CD4-positive, alpha-beta T cell treated with Interleukin-4 for 4 hours (primary cell): Measurements from ENCODE around the gene NPAS3.

Source experiments
- DNase-seq: peaks from one replicate; pipeline ENCODE4 v3.0.0-alpha.2; 2020

NPAS3 gene

GRCh38 chr14:33343016-33343415 is 404.3 kb downstream of the NPAS3 start:
- no peak for DNase-seq

GRCh38 chr14:33347796-33348195 is 409.1 kb downstream of the NPAS3 start:
- no peak for DNase-seq

GRCh38 chr14:33348510-33348909 is 409.8 kb downstream of the NPAS3 start:
- DNase-seq = no peak

GRCh38 chr14:33349871-33350270 is 411.2 kb downstream of the NPAS3 start:
- no peak for DNase-seq

- DNase-seq = no peak
Observed at GRCh38 chr14:33350366-33350990, 411.8 kb downstream of the NPAS3 start.

- DNase-seq = no peak
Observed at GRCh38 chr14:33352821-33353220, 414.1 kb downstream of the NPAS3 start.

- no peak for DNase-seq
Observed at GRCh38 chr14:33356181-33356580, 417.5 kb downstream of the NPAS3 start.

GRCh38 chr14:33357225-33358010 is 418.7 kb downstream of the NPAS3 start:
- DNase-seq = no peak

GRCh38 chr14:33359288-33359881 is 420.7 kb downstream of the NPAS3 start:
- DNase-seq = no peak

GRCh38 chr14:33362934-33363333 is 424.3 kb downstream of the NPAS3 start:
- no peak for DNase-seq

GRCh38 chr14:33363682-33364081 is 425.0 kb downstream of the NPAS3 start:
- no peak for DNase-seq

GRCh38 chr14:33364466-33364865 is 425.8 kb downstream of the NPAS3 start:
- DNase-seq = no peak

GRCh38 chr14:33369041-33369440 is 430.4 kb downstream of the NPAS3 start:
- DNase-seq = no peak

- no peak for DNase-seq
Observed at GRCh38 chr14:33369972-33370371, 431.3 kb downstream of the NPAS3 start.

GRCh38 chr14:33370426-33370825 is 431.7 kb downstream of the NPAS3 start:
- DNase-seq = no peak

GRCh38 chr14:33375196-33375595 is 436.5 kb downstream of the NPAS3 start:
- DNase-seq = no peak

GRCh38 chr14:33375786-33376185 is 437.1 kb downstream of the NPAS3 start:
- no peak for DNase-seq

GRCh38 chr14:33376510-33376909 is 437.8 kb downstream of the NPAS3 start:
- no peak for DNase-seq

GRCh38 chr14:33377596-33378390 is 439.1 kb downstream of the NPAS3 start:
- DNase-seq = no peak

- DNase-seq = no peak
Observed at GRCh38 chr14:33381717-33382116, 443.0 kb downstream of the NPAS3 start.

GRCh38 chr14:33386140-33386539 is 447.5 kb downstream of the NPAS3 start:
- no peak for DNase-seq

- DNase-seq = no peak
Observed at GRCh38 chr14:33386781-33387180, 448.1 kb downstream of the NPAS3 start.

GRCh38 chr14:33390335-33390734 is 451.7 kb downstream of the NPAS3 start:
- DNase-seq = no peak
